Astrocyte of the spinal cord (primary cell): Measurements from ENCODE around the gene H1-8.

Experiments
- DNase-seq: peaks from one replicate; pipeline ENCODE4 v3.0.0; 2011; ENCODE audit warnings: low read depth, low spot score
- H3K4me3 ChIP-seq: 2 replicates; pipeline ENCODE4 v1.5.1; 2011; ENCODE audit warnings: low read depth, mild to moderate bottlenecking, low read length, moderate library complexity
- in situ Hi-C: cut with HindIII; loops from 2 replicates; pipeline ENCODE4 v1.10.0; 2017; ENCODE audit warnings: low sequenced_read_pairs
- TF ChIP-seq, protein P1 (sequence below): IDR thresholded peaks from 2 replicates; pipeline ENCODE4 v1.5.1; 2012; ENCODE audit warnings: low read depth, mild to moderate bottlenecking, low read length, inconsistent platforms

The H1-8 gene

DNA sequence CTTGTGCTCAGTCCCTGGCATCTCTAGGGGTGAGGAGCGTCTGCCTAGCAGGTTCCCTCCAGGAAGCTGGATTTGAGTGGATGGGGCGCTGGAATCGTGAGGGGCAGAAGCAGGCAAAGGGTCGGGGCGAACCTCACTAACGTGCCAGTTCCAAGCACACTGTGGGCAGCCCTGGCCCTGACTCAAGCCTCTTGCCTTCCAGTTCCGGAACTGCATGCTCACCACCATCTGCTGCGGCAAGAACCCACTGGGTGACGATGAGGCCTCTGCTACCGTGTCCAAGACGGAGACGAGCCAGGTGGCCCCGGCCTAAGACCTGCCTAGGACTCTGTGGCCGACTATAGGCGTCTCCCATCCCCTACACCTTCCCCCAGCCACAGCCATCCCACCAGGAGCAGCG, 9.6 kb upstream of the H1-8 start:
- TF ChIP-seq, protein P1, sequence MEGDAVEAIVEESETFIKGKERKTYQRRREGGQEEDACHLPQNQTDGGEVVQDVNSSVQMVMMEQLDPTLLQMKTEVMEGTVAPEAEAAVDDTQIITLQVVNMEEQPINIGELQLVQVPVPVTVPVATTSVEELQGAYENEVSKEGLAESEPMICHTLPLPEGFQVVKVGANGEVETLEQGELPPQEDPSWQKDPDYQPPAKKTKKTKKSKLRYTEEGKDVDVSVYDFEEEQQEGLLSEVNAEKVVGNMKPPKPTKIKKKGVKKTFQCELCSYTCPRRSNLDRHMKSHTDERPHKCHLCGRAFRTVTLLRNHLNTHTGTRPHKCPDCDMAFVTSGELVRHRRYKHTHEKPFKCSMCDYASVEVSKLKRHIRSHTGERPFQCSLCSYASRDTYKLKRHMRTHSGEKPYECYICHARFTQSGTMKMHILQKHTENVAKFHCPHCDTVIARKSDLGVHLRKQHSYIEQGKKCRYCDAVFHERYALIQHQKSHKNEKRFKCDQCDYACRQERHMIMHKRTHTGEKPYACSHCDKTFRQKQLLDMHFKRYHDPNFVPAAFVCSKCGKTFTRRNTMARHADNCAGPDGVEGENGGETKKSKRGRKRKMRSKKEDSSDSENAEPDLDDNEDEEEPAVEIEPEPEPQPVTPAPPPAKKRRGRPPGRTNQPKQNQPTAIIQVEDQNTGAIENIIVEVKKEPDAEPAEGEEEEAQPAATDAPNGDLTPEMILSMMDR, result no peak
- in situ Hi-C loops, result no loop called here
- DNase-seq, result no peak
- no peak overlapping the region for H3K4me3 ChIP-seq

DNA sequence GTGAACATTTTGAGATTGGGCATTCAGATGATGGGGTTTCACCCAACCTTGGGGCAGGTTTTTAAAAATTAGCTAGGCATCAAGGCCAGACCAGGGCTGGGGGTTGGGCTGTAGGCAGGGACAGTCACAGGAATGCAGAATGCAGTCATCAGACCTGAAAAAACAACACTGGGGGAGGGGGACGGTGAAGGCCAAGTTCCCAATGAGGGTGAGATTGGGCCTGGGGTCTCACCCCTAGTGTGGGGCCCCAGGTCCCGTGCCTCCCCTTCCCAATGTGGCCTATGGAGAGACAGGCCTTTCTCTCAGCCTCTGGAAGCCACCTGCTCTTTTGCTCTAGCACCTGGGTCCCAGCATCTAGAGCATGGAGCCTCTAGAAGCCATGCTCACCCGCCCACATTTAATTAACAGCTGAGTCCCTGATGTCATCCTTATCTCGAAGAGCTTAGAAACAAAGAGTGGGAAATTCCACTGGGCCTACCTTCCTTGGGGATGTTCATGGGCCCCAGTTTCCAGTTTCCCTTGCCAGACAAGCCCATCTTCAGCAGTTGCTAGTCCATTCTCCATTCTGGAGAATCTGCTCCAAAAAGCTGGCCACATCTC, 8.4 kb upstream of the H1-8 start:
- no peak overlapping the region for H3K4me3 ChIP-seq
- in situ Hi-C loops, result no loop called here
- TF ChIP-seq, protein P1, result no peak
- DNase-seq, result no peak

DNA sequence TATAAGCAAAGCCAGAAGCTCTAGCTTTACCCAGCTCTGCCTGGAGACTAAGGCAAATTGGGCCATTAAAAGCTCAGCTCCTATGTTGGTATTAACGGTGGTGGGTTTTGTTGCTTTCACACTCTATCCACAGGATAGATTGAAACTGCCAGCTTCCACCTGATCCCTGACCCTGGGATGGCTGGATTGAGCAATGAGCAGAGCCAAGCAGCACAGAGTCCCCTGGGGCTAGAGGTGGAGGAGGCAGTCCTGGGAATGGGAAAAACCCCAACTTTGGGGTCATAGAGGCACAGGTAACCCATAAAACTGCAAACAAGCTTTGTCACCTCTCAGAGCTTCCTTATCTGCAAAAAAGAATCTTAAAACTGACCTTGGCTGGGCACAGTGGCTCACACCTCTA, 7.9 kb upstream of the H1-8 start:
- in situ Hi-C loops, result no loop called here
- no peak overlapping the region for H3K4me3 ChIP-seq
- no peak for DNase-seq
- TF ChIP-seq, protein P1, result no peak

DNA sequence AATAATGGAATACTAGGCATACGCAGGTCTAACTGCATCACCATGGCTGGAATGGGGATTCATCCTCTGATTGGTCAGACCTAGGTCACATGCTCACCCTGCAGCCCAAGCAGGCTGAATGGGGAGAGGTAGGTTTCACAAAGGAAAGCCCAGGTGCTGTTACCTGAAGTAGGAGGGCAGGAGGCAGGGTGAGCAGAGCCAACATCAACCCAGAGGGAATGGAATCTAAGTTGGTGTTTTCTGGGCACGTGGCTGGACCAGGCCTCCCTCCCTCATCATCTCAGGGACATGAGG, 6.7 kb upstream of the H1-8 start:
- TF ChIP-seq, protein P1, result no peak
- H3K4me3 ChIP-seq, result no peak overlapping the region
- in situ Hi-C loops, result no loop called here
- DNase-seq, result no peak

DNA sequence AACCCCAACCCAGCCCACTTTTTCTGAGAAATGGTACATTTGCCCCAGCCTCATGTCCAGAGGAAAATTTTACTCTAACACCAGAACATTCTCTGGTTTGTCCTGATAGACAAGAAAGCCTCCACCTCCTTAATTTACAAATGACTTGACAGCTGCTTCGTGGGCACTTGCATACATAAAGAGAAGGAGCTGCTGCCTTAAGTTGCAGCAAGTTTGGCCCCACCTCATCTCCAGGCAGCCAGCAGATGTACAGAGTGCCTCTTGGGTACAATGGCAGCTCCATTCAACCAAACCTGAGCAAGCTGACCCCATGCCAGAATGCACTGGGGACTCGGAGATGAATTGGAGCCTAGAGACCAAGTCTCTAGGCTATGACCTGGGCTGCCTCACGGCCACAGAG, 6.2 kb upstream of the H1-8 start:
- H3K4me3 ChIP-seq, result no peak overlapping the region
- TF ChIP-seq, protein P1, result no peak
- in situ Hi-C loops, result no loop called here
- no peak for DNase-seq

DNA sequence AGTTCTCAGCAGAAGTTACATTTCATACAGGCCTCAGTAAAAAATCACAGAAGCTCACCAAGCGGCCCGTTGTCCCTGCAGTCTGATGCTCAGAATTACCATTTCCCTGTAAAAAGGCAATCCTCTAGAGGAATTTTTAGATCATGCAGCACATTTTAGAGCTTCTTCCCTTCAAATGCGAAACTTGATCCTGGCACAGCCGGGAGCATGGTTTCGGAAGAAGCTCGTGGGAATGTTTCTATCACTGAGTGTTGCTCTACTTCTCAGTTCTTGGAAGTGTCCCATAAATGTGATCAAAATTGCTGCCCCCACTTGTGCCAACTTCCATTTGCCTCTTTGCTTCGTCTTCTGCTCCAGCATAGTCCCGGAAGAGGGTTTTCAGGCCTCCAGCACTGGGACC, 3.8 kb upstream of the H1-8 start:
- H3K4me3 ChIP-seq, result no peak overlapping the region
- in situ Hi-C loops, result no loop called here
- TF ChIP-seq, protein P1, result no peak
- DNase-seq, result no peak

DNA sequence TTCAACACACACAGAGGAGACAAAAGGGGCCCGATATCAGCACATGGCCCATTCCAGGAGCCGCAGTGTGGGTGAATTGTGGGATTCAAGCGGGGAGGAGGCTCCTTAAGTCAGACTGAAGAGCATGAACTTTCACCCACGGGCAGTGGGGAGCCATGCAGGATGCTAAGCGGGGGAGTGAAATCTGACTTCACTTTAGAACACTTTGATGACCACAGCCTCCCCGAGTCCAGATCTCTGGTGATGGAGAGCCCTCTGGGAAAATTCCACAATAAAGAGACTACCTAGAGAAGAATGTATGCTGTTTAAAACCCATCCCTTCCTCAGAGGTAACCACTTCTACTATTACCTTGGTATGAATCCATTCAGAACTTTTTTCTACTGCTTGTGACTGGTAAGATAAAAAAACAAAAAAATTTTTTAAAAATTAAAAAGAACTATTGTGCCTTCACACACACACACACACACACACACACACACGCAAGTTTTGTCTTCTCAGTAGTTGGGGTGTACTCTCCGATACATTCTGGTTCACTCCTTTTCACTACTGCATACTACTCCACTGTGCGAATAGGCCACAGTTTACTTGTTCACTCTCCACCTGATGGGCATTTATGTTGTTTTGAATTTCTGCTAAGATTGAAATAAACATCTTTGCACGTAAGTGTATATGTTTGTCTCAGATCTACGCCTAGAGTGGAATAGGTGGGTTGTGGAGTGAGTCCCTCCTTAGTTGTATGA, 2.0 kb upstream of the H1-8 start:
- DNase-seq, result no peak
- TF ChIP-seq, protein P1, result no peak
- H3K4me3 ChIP-seq, result no peak overlapping the region
- in situ Hi-C loops, result no loop called here
